KMS-11 (cell line): ENCODE data around the gene THEMIS.
A peak's percentile ranks its signal among the peaks of the same experiment; 100 is the strongest.

Experiments
- H2AFZ ChIP-seq: fragments of 200-600 bp; sonication (generic); 2 replicates; pipeline ENCODE4 v1.6.1; 2016; ENCODE audit warnings: antibody characterized with exemption, mixed run types, low read depth
- H3K27ac ChIP-seq: fragments of 200-600 bp; sonication (generic); 2 replicates; pipeline ENCODE4 v1.6.1; 2016; ENCODE audit warnings: mild to moderate bottlenecking, mixed run types
- H3K27me3 ChIP-seq: fragments of 200-600 bp; sonication (generic); 2 replicates; pipeline ENCODE4 v1.6.1; 2017; ENCODE audit warnings: mild to moderate bottlenecking, low read depth, mixed run types, moderate library complexity; ENCODE audit not compliant: insufficient read depth
- H3K36me3 ChIP-seq: fragments of 200-600 bp; sonication (generic); 2 replicates; pipeline ENCODE4 v1.6.1; 2017; ENCODE audit warnings: mild to moderate bottlenecking, mixed run types; ENCODE audit not compliant: insufficient read depth
- H3K4me1 ChIP-seq: fragments of 200-600 bp; sonication (generic); 2 replicates; pipeline ENCODE4 v1.6.1; 2016; ENCODE audit warnings: mild to moderate bottlenecking, low read depth, mixed run types; ENCODE audit not compliant: poor library complexity, severe bottlenecking
- H3K4me2 ChIP-seq: fragments of 200-600 bp; sonication (generic); 2 replicates; pipeline ENCODE4 v1.7.0; 2016; ENCODE audit warnings: mild to moderate bottlenecking, mixed run types
- H3K4me3 ChIP-seq: fragments of 200-600 bp; sonication (generic); IDR thresholded peaks from 2 replicates; pipeline ENCODE4 v1.6.1; 2017; ENCODE audit warnings: low read depth, low read length, mixed read lengths; ENCODE audit not compliant: insufficient read depth
- H3K79me2 ChIP-seq: fragments of 200-600 bp; sonication (generic); 2 replicates; pipeline ENCODE4 v1.6.1; 2016; ENCODE audit warnings: low read depth, mixed run types; ENCODE audit not compliant: insufficient read depth
- H3K9ac ChIP-seq: fragments of 200-600 bp; sonication (generic); 2 replicates; pipeline ENCODE4 v1.6.1; 2016; ENCODE audit warnings: mild to moderate bottlenecking, mixed run types
- H4K20me1 ChIP-seq: fragments of 200-600 bp; sonication (generic); 2 replicates; pipeline ENCODE4 v1.6.1; 2016; ENCODE audit warnings: mild to moderate bottlenecking, mixed run types; ENCODE audit not compliant: insufficient read depth
- TF ChIP-seq, protein P1 (sequence below): fragments of 200-600 bp; sonication (generic); conservative IDR thresholded peaks from 2 replicates; pipeline ENCODE4 v1.6.1; 2017; ENCODE audit warnings: low read depth, mild to moderate bottlenecking, antibody characterized with exemption, low read length, moderate library complexity, mixed read lengths

Gene THEMIS

DNA sequence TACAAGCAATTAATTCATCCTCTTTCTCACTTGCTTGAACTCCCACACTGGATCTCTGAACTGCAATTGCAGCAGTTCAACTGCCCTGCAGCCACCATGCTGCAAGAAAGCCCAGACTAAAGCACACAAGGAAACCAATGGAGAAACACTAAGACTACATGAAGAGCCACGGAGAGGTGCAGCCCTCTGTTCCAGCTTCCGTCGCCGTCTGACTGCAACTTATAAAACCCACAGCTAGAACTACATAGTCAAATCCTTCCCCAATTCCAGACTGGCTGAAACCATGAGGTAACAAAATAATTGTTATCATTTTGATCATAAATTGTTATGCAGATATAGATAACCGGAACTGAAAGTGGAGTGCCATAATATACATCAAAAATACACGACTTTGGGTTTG lies 21.1 kb upstream of the THEMIS start:
- no peaks in the 10 kb centered on the region for H3K79me2 ChIP-seq
- TF ChIP-seq, protein P1, sequence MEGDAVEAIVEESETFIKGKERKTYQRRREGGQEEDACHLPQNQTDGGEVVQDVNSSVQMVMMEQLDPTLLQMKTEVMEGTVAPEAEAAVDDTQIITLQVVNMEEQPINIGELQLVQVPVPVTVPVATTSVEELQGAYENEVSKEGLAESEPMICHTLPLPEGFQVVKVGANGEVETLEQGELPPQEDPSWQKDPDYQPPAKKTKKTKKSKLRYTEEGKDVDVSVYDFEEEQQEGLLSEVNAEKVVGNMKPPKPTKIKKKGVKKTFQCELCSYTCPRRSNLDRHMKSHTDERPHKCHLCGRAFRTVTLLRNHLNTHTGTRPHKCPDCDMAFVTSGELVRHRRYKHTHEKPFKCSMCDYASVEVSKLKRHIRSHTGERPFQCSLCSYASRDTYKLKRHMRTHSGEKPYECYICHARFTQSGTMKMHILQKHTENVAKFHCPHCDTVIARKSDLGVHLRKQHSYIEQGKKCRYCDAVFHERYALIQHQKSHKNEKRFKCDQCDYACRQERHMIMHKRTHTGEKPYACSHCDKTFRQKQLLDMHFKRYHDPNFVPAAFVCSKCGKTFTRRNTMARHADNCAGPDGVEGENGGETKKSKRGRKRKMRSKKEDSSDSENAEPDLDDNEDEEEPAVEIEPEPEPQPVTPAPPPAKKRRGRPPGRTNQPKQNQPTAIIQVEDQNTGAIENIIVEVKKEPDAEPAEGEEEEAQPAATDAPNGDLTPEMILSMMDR: no peak
- H3K4me2 ChIP-seq: no peak overlapping the region
- H3K9ac ChIP-seq: no peak overlapping the region
- H3K4me1 ChIP-seq: peaks cover 14% of the 10 kb centered on the region
- no peak overlapping the region for H3K4me3 ChIP-seq
- H3K27ac ChIP-seq: no peak overlapping the region
- H3K36me3 ChIP-seq: no peaks in the 10 kb centered on the region
- H3K27me3 ChIP-seq: no peaks in the 10 kb centered on the region
- no peaks in the 10 kb centered on the region for H4K20me1 ChIP-seq
- no peak overlapping the region for H2AFZ ChIP-seq

- H3K4me1 ChIP-seq: peaks cover 14% of the 10 kb centered on the region
- no peak overlapping the region for H3K27ac ChIP-seq
- H3K9ac ChIP-seq: no peak overlapping the region
These were observed 19.9 kb upstream of the THEMIS start for GRCh38 chr6:127920804-127921203.

GRCh38 chr6:127918506-127919427 lies 17.9 kb upstream of the THEMIS start:
- Histone ChIP-seq H3K9ac (no peak overlapping the region), H3K4me1 (peaks cover 14% of the 10 kb centered on the region), H3K4me3 (no peak overlapping the region), H2AFZ (no peak overlapping the region), H3K27ac (no peak overlapping the region), H3K4me2 (peak overlapping the region; percentile 7; the same call in 1 of the 2 replicates), H3K27me3 (no peaks in the 10 kb centered on the region), H3K36me3 (no peaks in the 10 kb centered on the region), H4K20me1 (no peaks in the 10 kb centered on the region), H3K79me2 (no peaks in the 10 kb centered on the region)
- TF ChIP-seq, protein P1: no peak

More at GRCh38 chr6:127920804-127921203, 19.9 kb upstream of the THEMIS start:
- H3K4me3 ChIP-seq: no peak overlapping the region
- TF ChIP-seq, protein P1: no peak
- no peaks in the 10 kb centered on the region for H3K27me3 ChIP-seq
- H4K20me1 ChIP-seq: no peaks in the 10 kb centered on the region
- no peaks in the 10 kb centered on the region for H3K79me2 ChIP-seq
- no peak overlapping the region for H3K4me2 ChIP-seq
- H3K36me3 ChIP-seq: no peaks in the 10 kb centered on the region
- H2AFZ ChIP-seq: no peak overlapping the region

GRCh38 chr6:127917766-127918165 lies 16.9 kb upstream of the THEMIS start:
- Histone ChIP-seq H3K4me1 (peaks cover 14% of the 10 kb centered on the region), H3K4me2 (no peak overlapping the region), H3K27me3 (no peaks in the 10 kb centered on the region), H2AFZ (no peak overlapping the region), H3K36me3 (no peaks in the 10 kb centered on the region), H3K79me2 (no peaks in the 10 kb centered on the region), H4K20me1 (no peaks in the 10 kb centered on the region), H3K27ac (no peak overlapping the region), H3K9ac (no peak overlapping the region), H3K4me3 (no peak overlapping the region)
- TF ChIP-seq, protein P1: no peak
